Esophagus squamous epithelium (tissue), 5 donors: ENCODE measurements around the gene NUP153. TPM values are rescaled to one million over a fixed set of nuclear protein-coding genes. Genes with fewer than 3 reads are reported as not detected.
A peak's percentile ranks its signal among the peaks of the same experiment; 100 is the strongest.

Source experiments
- DNase-seq: peaks from one replicate; lab custom pipeline; 2025; lab: John Stamatoyannopoulos, UW
- H3K27ac ChIP-seq, 4 donors: fragments of 200-600 bp; sonication (generic); one replicate each; pipeline ENCODE4 v1.5.1; 2016 to 2019; ENCODE audit warnings: mild to moderate bottlenecking in 1 of 4
- H3K27me3 ChIP-seq, 4 donors: fragments of 200-600 bp; sonication (generic); 1 replicate in 3 of 4; 2 replicates in 1 of 4; pipeline versions ENCODE4 v1.5.1 to v1.6.0; 2017 to 2021; ENCODE audit warnings: antibody characterized with exemption in 1 of 4
- H3K36me3 ChIP-seq, 3 donors: fragments of 200-600 bp; sonication (generic); one replicate each; pipeline ENCODE4 v1.5.1; 2016 to 2019
- H3K4me1 ChIP-seq, 3 donors: fragments of 200-600 bp; sonication (generic); one replicate each; pipeline ENCODE4 v1.5.1; 2017 to 2019
- H3K4me3 ChIP-seq, 4 donors: fragments of 200-600 bp; sonication (generic); 1 replicate in 3 of 4; 2 replicates in 1 of 4; pipeline ENCODE4 v1.5.1; 2016 to 2019; ENCODE audit warnings: mild to moderate bottlenecking in 2 of 4, moderate library complexity in 1 of 4
- H3K9me3 ChIP-seq, 3 donors: fragments of 200-600 bp; sonication (generic); one replicate each; pipeline ENCODE4 v1.5.1; 2016 to 2019
- CTCF ChIP-seq, 6 experiments: fragments of 450-650 bp in 4 of 6; fragments of 200-600 bp in 2 of 6; sonication (generic) in 2 of 6; IDR thresholded peaks; one replicate each; pipeline ENCODE4 v1.5.1; 2016 to 2019; ENCODE audit warnings: antibody characterized with exemption in 6 of 6, mild to moderate bottlenecking in 4 of 6, moderate library complexity in 4 of 6
- POLR2A ChIP-seq, 4 donors: fragments of 450-650 bp; IDR thresholded peaks; one replicate each; pipeline ENCODE4 v1.6.1; 2017; ENCODE audit warnings: antibody characterized with exemption in 4 of 4, mild to moderate bottlenecking in 4 of 4, moderate library complexity in 3 of 4
- WGBS, 2 donors: methylation state at CpG; one replicate each; pipeline ENCODE4 v1.1.5; 2018; 5-methylcytosine and 5-hydroxymethylcytosine counted together
- intact Hi-C: fragments of 100-400 bp; cut with DNase I; formaldehyde crosslinking; loops from one replicate; pipeline ENCODE4 v1.15.0; 2022
- total RNA-seq, 4 donors: library from RNA; depleted of rRNA; stranded (reverse); fragments of >200 nt; gene quantifications; one replicate each; pipeline ENCODE4 v1.1.0, GENCODE V29; 2016
- donor health status: DM: yes; HTN: yes; CAD: no.

NUP153 gene
- total RNA-seq, 4 donors from 2014 or later = 27.7 to 49.4 (median 40.6) TPM

DNA sequence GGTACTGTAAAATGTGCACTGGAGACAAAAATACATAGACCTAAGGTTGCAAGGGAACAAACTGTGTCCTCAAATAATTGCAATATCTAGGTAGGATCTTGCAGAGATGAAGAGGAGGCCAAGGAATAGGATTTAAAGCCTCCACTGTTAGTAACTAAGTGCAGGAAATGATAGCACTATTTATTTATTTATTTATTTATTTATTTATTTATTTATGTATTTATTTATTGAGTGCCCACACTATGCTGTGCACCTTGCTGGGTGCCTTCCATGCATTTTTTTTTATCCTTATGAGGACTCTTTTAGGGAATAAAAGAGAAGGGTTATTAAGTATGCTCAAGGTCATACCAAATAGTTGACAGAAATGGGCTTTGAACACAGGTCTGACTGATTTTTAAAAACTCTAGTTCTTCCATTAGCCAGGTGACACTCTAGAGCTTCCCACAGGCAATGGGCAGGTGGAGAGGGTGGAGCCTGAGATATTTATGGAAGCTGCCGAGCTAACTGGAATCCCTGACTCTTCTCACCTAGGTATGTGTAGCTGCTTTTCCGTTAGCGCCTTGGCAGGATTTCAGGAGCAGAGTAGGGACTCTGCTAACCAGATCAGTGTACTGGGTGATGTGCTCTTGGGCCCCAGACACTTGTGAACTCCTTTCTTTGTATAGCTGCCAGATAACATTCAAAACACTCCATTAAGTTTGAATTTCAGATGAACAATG, 12.8 kb upstream of the NUP153 start:
- Histone ChIP-seq H3K9me3 (no peaks in the 10 kb centered on the region), H3K36me3 (no peaks in the 10 kb centered on the region), H3K27me3 (no peaks in the 10 kb centered on the region), H3K27ac (no peak overlapping the region), H3K4me3 (no peak overlapping the region), H3K4me1 (peaks cover 0 to 10% (median 4%) of the 10 kb centered on the region in 3 donors)
- TF ChIP-seq POLR2A (IDR thresholded peaks at IDR 0.05) (no peak), CTCF (IDR thresholded peaks at IDR 0.05) (no peak)
- no peak for DNase-seq
- intact Hi-C loops = no loop called here
- 39 to 55% methylated on average over 3 of the region's 3 CpGs for WGBS, 2 donors

- H3K27ac ChIP-seq = no peak overlapping the region
- no peaks in the 10 kb centered on the region for H3K27me3 ChIP-seq
- no peaks in the 10 kb centered on the region for H3K9me3 ChIP-seq
- H3K4me1 ChIP-seq = peaks cover 0 to 11% (median 6%) of the 10 kb centered on the region in 3 donors
- DNase-seq = no peak
- intact Hi-C loops = no loop called here
- H3K36me3 ChIP-seq = no peaks in the 10 kb centered on the region
- H3K4me3 ChIP-seq = no peak overlapping the region
- 37 to 52% methylated on average over 2 of the region's 2 CpGs for WGBS, 2 donors
- TF ChIP-seq POLR2A (IDR thresholded peaks at IDR 0.05) (no peak), CTCF (IDR thresholded peaks at IDR 0.05) (no peak)
Observed at GRCh38 chr6:17716221-17716620, 9.5 kb upstream of the NUP153 start.

DNA sequence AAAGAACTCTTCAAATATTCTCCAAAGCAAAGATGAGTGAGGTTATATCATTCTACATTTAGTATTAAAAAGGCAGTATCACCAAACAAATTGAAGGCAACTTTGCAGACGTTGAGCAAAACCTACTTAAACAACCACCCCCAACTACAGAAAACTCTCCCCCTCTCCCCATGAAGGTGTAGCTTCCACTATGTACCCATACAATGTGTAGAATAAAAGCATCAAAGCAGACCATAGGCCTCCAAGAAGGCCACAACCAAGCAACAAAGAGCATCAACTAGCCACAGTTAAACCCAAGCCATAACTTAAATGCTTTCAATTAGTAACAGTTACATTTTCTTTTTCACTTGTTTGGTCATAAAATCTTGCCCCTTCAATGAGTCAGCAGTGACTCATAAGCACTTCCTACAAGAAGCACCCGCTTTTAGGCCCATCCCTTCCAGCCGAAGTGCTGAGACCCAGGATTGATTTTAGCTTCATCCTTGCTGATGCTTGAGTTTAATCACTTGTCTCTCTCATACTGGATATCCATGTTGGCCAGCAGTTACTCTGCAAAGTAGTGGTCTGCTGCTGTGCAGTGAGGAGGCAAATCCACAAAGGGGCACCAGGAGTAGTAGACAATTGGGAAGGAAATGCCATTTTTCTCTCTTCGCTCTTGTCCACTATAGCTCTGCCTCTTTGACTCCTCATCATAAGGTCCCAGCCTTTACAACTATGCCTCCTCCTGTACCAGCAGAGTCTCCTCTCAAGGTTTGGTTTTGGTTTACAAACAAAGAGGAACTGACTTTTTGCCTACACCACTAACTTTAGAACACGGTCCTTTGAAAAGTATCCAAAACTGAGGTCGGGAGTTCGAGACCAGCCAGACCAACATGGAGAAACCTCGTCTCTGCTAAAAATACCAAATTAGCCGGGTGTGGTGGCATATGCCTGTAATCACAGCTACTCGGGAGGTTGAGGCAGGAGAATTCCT, 8.4 kb upstream of the NUP153 start:
- Histone ChIP-seq H3K27ac (peak overlapping the region in 1 of 4 donors; percentile 33), H3K36me3 (no peaks in the 10 kb centered on the region), H3K27me3 (no peaks in the 10 kb centered on the region), H3K4me3 (no peak overlapping the region), H3K4me1 (peaks cover 0 to 11% (median 6%) of the 10 kb centered on the region in 3 donors), H3K9me3 (no peaks in the 10 kb centered on the region)
- TF ChIP-seq CTCF (IDR thresholded peaks at IDR 0.05) = no peak
- no peak for TF ChIP-seq POLR2A (IDR thresholded peaks at IDR 0.05)
- intact Hi-C loops = no loop called here
- 50 to 60% methylated on average over 8 to 9 of the region's 10 CpGs for whole genome bisulfite sequencing, 2 donors
- DNase-seq = no peak

- intact Hi-C loops = no loop called here
- DNase-seq = no peak
- H3K36me3 ChIP-seq = no peaks in the 10 kb centered on the region
Observed at GRCh38 chr6:17714177-17714576, 7.5 kb upstream of the NUP153 start.

More at GRCh38 chr6:17714177-17714576, 7.5 kb upstream of the NUP153 start:
- Histone ChIP-seq H3K4me3 (no peak overlapping the region), H3K27me3 (no peaks in the 10 kb centered on the region), H3K4me1 (peaks cover 0 to 18% (median 6%) of the 10 kb centered on the region in 3 donors), H3K27ac (no peak overlapping the region), H3K9me3 (no peaks in the 10 kb centered on the region)
- no peak for TF ChIP-seq CTCF (IDR thresholded peaks at IDR 0.05)
- TF ChIP-seq POLR2A (IDR thresholded peaks at IDR 0.05) = no peak
